Peyer's patch (tissue), 4 donors: ENCODE measurements around the gene SIGLEC7. TPM values are rescaled to one million over a fixed set of nuclear protein-coding genes. Genes with fewer than 3 reads are reported as not detected.

Source experiments
- DNase-seq, 3 donors: peaks; one replicate each; pipeline ENCODE4 v3.0.0-alpha.2; 2017 to 2019
- H3K27ac ChIP-seq, 4 donors: fragments of 200-600 bp; sonication (generic); one replicate each; pipeline ENCODE4 v1.5.1; 2016 to 2019
- H3K27me3 ChIP-seq, 2 donors: fragments of 200-600 bp; sonication (generic); one replicate each; pipeline ENCODE4 v1.5.1; 2019
- H3K36me3 ChIP-seq, 3 donors: fragments of 200-600 bp; sonication (generic); one replicate each; pipeline ENCODE4 v1.5.1; 2016 to 2019
- H3K4me1 ChIP-seq, 4 donors: fragments of 200-600 bp; sonication (generic); one replicate each; pipeline ENCODE4 v1.5.1; 2016 to 2019
- H3K4me3 ChIP-seq, 4 donors: fragments of 200-600 bp; sonication (generic); 1 replicate in 3 of 4; 2 replicates in 1 of 4; pipeline ENCODE4 v1.5.1; 2016 to 2019; ENCODE audit warnings: mild to moderate bottlenecking in 1 of 4
- H3K9me3 ChIP-seq, 4 donors: fragments of 200-600 bp; sonication (generic); one replicate each; pipeline ENCODE4 v1.5.1; 2016 to 2019; ENCODE audit warnings: mild to moderate bottlenecking in 1 of 4
- CTCF ChIP-seq, 6 experiments: fragments of 450-650 bp in 4 of 6; fragments of 200-600 bp in 2 of 6; sonication (generic) in 1 of 6; IDR thresholded peaks; one replicate each; pipeline ENCODE4 v1.5.1; 2017 to 2019; ENCODE audit warnings: antibody characterized with exemption in 6 of 6, mild to moderate bottlenecking in 3 of 6, moderate library complexity in 1 of 6
- POLR2A ChIP-seq, 2 donors: fragments of 450-650 bp; IDR thresholded peaks; one replicate each; pipeline ENCODE4 v1.5.1; 2017; ENCODE audit warnings: antibody characterized with exemption in 2 of 2, mild to moderate bottlenecking in 2 of 2, moderate library complexity in 2 of 2
- total RNA-seq, 4 donors: library from RNA; depleted of rRNA; stranded (reverse); fragments of >200 nt; gene quantifications; one replicate each; pipeline ENCODE4 v1.1.0, GENCODE V29; 2016

Gene SIGLEC7
- total RNA-seq, 4 donors from 2014 or later, result not detected

GRCh38 chr19:51192689-51193088, 50.6 kb downstream of the SIGLEC7 start:
- Histone ChIP-seq H3K36me3 (no peaks in the 10 kb centered on the region), H3K9me3 (no peaks in the 10 kb centered on the region), H3K27me3 (no peaks in the 10 kb centered on the region), H3K4me1 (no peaks in the 10 kb centered on the region), H3K4me3 (no peak overlapping the region), H3K27ac (no peak overlapping the region)
- no peak for TF ChIP-seq CTCF (IDR thresholded peaks at IDR 0.05)
- no peak for DNase-seq

GRCh38 chr19:51194527-51195315, 52.6 kb downstream of the SIGLEC7 start:
- no peak overlapping the region for H3K4me3 ChIP-seq
- H3K27ac ChIP-seq, result no peak overlapping the region
- H3K9me3 ChIP-seq, result no peaks in the 10 kb centered on the region
- TF ChIP-seq CTCF (IDR thresholded peaks at IDR 0.05), result no peak
- TF ChIP-seq POLR2A (IDR thresholded peaks at IDR 0.05), result no peak
- DNase-seq, result no peak
- H3K36me3 ChIP-seq, result no peaks in the 10 kb centered on the region
- no peaks in the 10 kb centered on the region for H3K27me3 ChIP-seq
- H3K4me1 ChIP-seq, result no peaks in the 10 kb centered on the region

GRCh38 chr19:51195316-51195586, 53.1 kb downstream of the SIGLEC7 start:
- no peak overlapping the region for H3K27ac ChIP-seq
- H3K36me3 ChIP-seq, result no peaks in the 10 kb centered on the region
- no peak overlapping the region for H3K4me3 ChIP-seq
- H3K9me3 ChIP-seq, result no peaks in the 10 kb centered on the region
- no peak for DNase-seq
- H3K4me1 ChIP-seq, result no peaks in the 10 kb centered on the region
- TF ChIP-seq CTCF (IDR thresholded peaks at IDR 0.05) (no peak), POLR2A (IDR thresholded peaks at IDR 0.05) (no peak)
- no peaks in the 10 kb centered on the region for H3K27me3 ChIP-seq

GRCh38 chr19:51195616-51196015, 53.5 kb downstream of the SIGLEC7 start:
- TF ChIP-seq POLR2A (IDR thresholded peaks at IDR 0.05) (no peak), CTCF (IDR thresholded peaks at IDR 0.05) (no peak)
- no peak for DNase-seq
- Histone ChIP-seq H3K4me1 (no peaks in the 10 kb centered on the region), H3K27me3 (no peaks in the 10 kb centered on the region), H3K9me3 (no peaks in the 10 kb centered on the region), H3K4me3 (no peak overlapping the region), H3K27ac (no peak overlapping the region), H3K36me3 (no peaks in the 10 kb centered on the region)

GRCh38 chr19:51196181-51196580, 54.1 kb downstream of the SIGLEC7 start:
- no peaks in the 10 kb centered on the region for H3K27me3 ChIP-seq
- no peak overlapping the region for H3K4me3 ChIP-seq
- H3K9me3 ChIP-seq, result no peaks in the 10 kb centered on the region
- TF ChIP-seq CTCF (IDR thresholded peaks at IDR 0.05), result no peak
- TF ChIP-seq POLR2A (IDR thresholded peaks at IDR 0.05), result no peak
- no peaks in the 10 kb centered on the region for H3K36me3 ChIP-seq
- no peaks in the 10 kb centered on the region for H3K4me1 ChIP-seq
- no peak for DNase-seq
- no peak overlapping the region for H3K27ac ChIP-seq

- Histone ChIP-seq H3K36me3 (no peaks in the 10 kb centered on the region), H3K4me3 (no peak overlapping the region), H3K9me3 (no peaks in the 10 kb centered on the region), H3K27ac (no peak overlapping the region), H3K4me1 (no peaks in the 10 kb centered on the region), H3K27me3 (no peaks in the 10 kb centered on the region)
- no peak for TF ChIP-seq POLR2A (IDR thresholded peaks at IDR 0.05)
- no peak for TF ChIP-seq CTCF (IDR thresholded peaks at IDR 0.05)
- DNase-seq, result no peak
Measured at GRCh38 chr19:51198641-51199040, 56.5 kb downstream of the SIGLEC7 start.
